ENCODE measurements around the gene TBL1X. TPM values are rescaled to one million over a fixed set of nuclear protein-coding genes. Genes with fewer than 3 reads are reported as not detected.

Gene TBL1X
- total RNA-seq, 1 donor from 2014 or later: 21.4 TPM

GRCh38 chrX:9538544-9539045, 73.7 kb downstream of the TBL1X start:
- H3K9me3 Mint-ChIP-seq (ENCODE audit: low read depth): peaks cover 19% of the 10 kb centered on the region
- H3K27me3 Mint-ChIP-seq (ENCODE audit: low read depth): no peaks in the 10 kb centered on the region
- peaks cover 22% of the 10 kb centered on the region for H3K4me1 Mint-ChIP-seq (ENCODE audit: low read depth)
- H3K27ac Mint-ChIP-seq (ENCODE audit: unreplicated experiment): no peak overlapping the region
- no peaks in the 10 kb centered on the region for H3K36me3 Mint-ChIP-seq (ENCODE audit: low read depth)
- no peak for TF ChIP-seq CTCF (IDR thresholded peaks at IDR 0.05)
- DNase-seq (ENCODE audit: low spot score): no peak
- H3K4me3 Mint-ChIP-seq (ENCODE audit: unreplicated experiment): no peak overlapping the region

GRCh38 chrX:9539605-9540387, 74.9 kb downstream of the TBL1X start:
- Mint-ChIP-seq H3K9me3 (ENCODE audit: low read depth) (peaks cover 23% of the 10 kb centered on the region), H3K36me3 (ENCODE audit: low read depth) (no peaks in the 10 kb centered on the region), H3K4me3 (ENCODE audit: unreplicated experiment) (no peak overlapping the region), H3K27me3 (ENCODE audit: low read depth) (no peaks in the 10 kb centered on the region), H3K4me1 (ENCODE audit: low read depth) (peaks cover 18% of the 10 kb centered on the region), H3K27ac (ENCODE audit: unreplicated experiment) (no peak overlapping the region)
- no peak for DNase-seq (ENCODE audit: low spot score)
- no peak for TF ChIP-seq CTCF (IDR thresholded peaks at IDR 0.05)

GRCh38 chrX:9542106-9542760, 77.4 kb downstream of the TBL1X start:
- Mint-ChIP-seq H3K27ac (ENCODE audit: unreplicated experiment) (no peak overlapping the region), H3K36me3 (ENCODE audit: low read depth) (no peaks in the 10 kb centered on the region), H3K4me3 (ENCODE audit: unreplicated experiment) (no peak overlapping the region), H3K27me3 (ENCODE audit: low read depth) (no peaks in the 10 kb centered on the region), H3K9me3 (ENCODE audit: low read depth) (peaks cover 23% of the 10 kb centered on the region), H3K4me1 (ENCODE audit: low read depth) (no peaks in the 10 kb centered on the region)
- no peak for TF ChIP-seq CTCF (IDR thresholded peaks at IDR 0.05)
- no peak for DNase-seq (ENCODE audit: low spot score)

DNA sequence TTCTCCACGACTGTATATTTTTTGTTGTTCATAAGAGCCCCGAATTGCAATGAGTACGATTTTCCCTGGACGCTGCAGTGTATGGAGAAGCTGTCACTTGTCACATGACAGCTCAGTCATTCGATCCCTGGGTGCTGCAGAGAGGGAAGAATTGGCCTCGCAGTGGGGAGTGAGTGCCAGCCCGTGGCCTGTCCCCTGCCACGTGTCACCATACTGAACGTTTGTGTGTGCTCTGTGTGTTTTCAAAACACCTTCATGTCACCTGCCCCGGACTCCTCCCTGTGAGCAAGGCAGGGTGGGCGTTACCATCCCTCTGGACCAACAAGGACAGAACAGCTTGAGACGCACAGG, 77.9 kb downstream of the TBL1X start:
- DNase-seq (ENCODE audit: low spot score): no peak
- Mint-ChIP-seq H3K27me3 (ENCODE audit: low read depth) (no peaks in the 10 kb centered on the region), H3K27ac (ENCODE audit: unreplicated experiment) (no peak overlapping the region), H3K4me1 (ENCODE audit: low read depth) (no peaks in the 10 kb centered on the region), H3K4me3 (ENCODE audit: unreplicated experiment) (no peak overlapping the region), H3K36me3 (ENCODE audit: low read depth) (peaks cover under 1% of the 10 kb centered on the region), H3K9me3 (ENCODE audit: low read depth) (peaks cover 23% of the 10 kb centered on the region)
- no peak for TF ChIP-seq CTCF (IDR thresholded peaks at IDR 0.05)

DNA sequence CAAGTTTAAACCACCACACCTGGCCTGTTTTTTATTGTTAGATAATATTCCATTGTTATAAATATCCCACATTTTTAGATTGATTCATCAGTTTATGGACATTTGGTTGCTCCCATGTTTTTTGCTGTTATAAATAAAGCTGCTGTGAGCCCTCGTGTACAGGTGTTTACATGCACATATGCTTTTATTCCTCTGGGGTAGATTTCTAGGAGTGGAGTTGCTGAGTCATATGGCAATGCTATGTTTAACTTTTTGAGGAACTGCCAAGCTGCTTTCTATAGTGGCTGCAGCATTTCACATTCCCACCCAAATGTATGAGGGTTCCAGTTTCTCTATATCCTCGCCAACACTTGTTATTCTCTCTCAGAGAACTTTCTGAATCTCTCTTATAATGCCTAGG, 90.5 kb downstream of the TBL1X start:
- no peak for DNase-seq (ENCODE audit: low spot score)
- Mint-ChIP-seq H3K27me3 (ENCODE audit: low read depth) (no peaks in the 10 kb centered on the region), H3K9me3 (ENCODE audit: low read depth) (peaks cover 27% of the 10 kb centered on the region), H3K4me1 (ENCODE audit: low read depth) (peaks cover 4% of the 10 kb centered on the region), H3K27ac (ENCODE audit: unreplicated experiment) (no peak overlapping the region), H3K4me3 (ENCODE audit: unreplicated experiment) (no peak overlapping the region), H3K36me3 (ENCODE audit: low read depth) (peaks cover 6% of the 10 kb centered on the region)
- no peak for TF ChIP-seq CTCF (IDR thresholded peaks at IDR 0.05)

All from chondrocyte (in vitro differentiated cells).